Activated CD4-positive, alpha-beta T cell treated with anti-CD3 and anti-CD28 coated beads, Interleukin-2, amount 10 ng/mL, durations not matched to agents 24 days and 14 days (primary cell): ENCODE measurements around the gene PTBP2. TPM values are rescaled to one million over a fixed set of nuclear protein-coding genes. Genes with fewer than 3 reads are reported as not detected.

Experiments
- DNase-seq: peaks from one replicate; pipeline ENCODE4 v3.0.0; 2022
- H3K27ac Mint-ChIP-seq: one replicate; pipeline ENCODE4 v1.8.0; 2022; ENCODE audit warnings: mild to moderate bottlenecking, mixed read lengths
- H3K27me3 Mint-ChIP-seq: one replicate; pipeline ENCODE4 v1.8.0; 2022; ENCODE audit warnings: mixed read lengths
- H3K36me3 Mint-ChIP-seq: one replicate; pipeline ENCODE4 v1.8.0; 2022; ENCODE audit warnings: low read depth, mild to moderate bottlenecking, mixed read lengths
- H3K4me1 Mint-ChIP-seq: one replicate; pipeline ENCODE4 v1.8.0; 2021; ENCODE audit warnings: mixed read lengths
- H3K4me3 Mint-ChIP-seq: one replicate; pipeline ENCODE4 v1.8.0; 2022; ENCODE audit warnings: mild to moderate bottlenecking, moderate library complexity, mixed read lengths
- H3K9me3 Mint-ChIP-seq: one replicate; pipeline ENCODE4 v1.8.0; 2021; ENCODE audit warnings: mixed read lengths
- intact Hi-C: fragments of 100-400 bp; cut with micrococcal nuclease; formaldehyde crosslinking; loops from one replicate; pipeline ENCODE4 v1.15.1; 2023
- total RNA-seq: library from RNA; stranded (reverse); gene quantifications from 2 replicates; pipeline ENCODE4 v1.2.3, GENCODE V29; 2022

Gene PTBP2
- 15.6 and 16.2 TPM in 2 replicates for total RNA-seq

GRCh38 chr1:96721416-96722160, at the start of gene PTBP2:
Gene PTBP2 (plus strand): TSS chr1:96721784. CDS start chr1:96721865, 81 bp downstream.
- H3K36me3 Mint-ChIP-seq: peaks cover 22% of the 10 kb centered on the region
- peaks cover 3% of the 10 kb centered on the region for H3K9me3 Mint-ChIP-seq
- peak; percentile 95 for DNase-seq
- peaks cover 20% of the 10 kb centered on the region for H3K4me1 Mint-ChIP-seq
- intact Hi-C loops: loop anchor here (5.0 to 10.0 kb wide), 2 partner anchors 359 to 1193 kb away; no protein-coding TSS in a partner anchor
- peak within 1 kb of the TSS; percentile 93 for H3K27ac Mint-ChIP-seq
- H3K27me3 Mint-ChIP-seq: peaks cover 7% of the 10 kb centered on the region
- peak within 1 kb of the TSS; percentile 97 for H3K4me3 Mint-ChIP-seq

- intact Hi-C loops: no loop called here
Measured at GRCh38 chr1:96674915-96675314, 46.7 kb upstream of the PTBP2 start.

GRCh38 chr1:96682056-96682455, 39.5 kb upstream of the PTBP2 start:
- Mint-ChIP-seq H3K36me3 (no peaks in the 10 kb centered on the region), H3K4me3 (no peak overlapping the region), H3K27ac (no peak overlapping the region), H3K27me3 (no peaks in the 10 kb centered on the region), H3K4me1 (no peaks in the 10 kb centered on the region), H3K9me3 (peaks cover 3% of the 10 kb centered on the region)
- intact Hi-C loops: no loop called here
- no peak for DNase-seq

More at GRCh38 chr1:96674915-96675314, 46.7 kb upstream of the PTBP2 start:
- H3K27me3 Mint-ChIP-seq: no peaks in the 10 kb centered on the region
- no peak overlapping the region for H3K4me3 Mint-ChIP-seq
- H3K36me3 Mint-ChIP-seq: no peaks in the 10 kb centered on the region
- H3K27ac Mint-ChIP-seq: no peak overlapping the region
- H3K4me1 Mint-ChIP-seq: no peaks in the 10 kb centered on the region
- DNase-seq: no peak
- H3K9me3 Mint-ChIP-seq: peaks cover 12% of the 10 kb centered on the region

- H3K36me3 Mint-ChIP-seq: no peaks in the 10 kb centered on the region
- no peaks in the 10 kb centered on the region for H3K4me1 Mint-ChIP-seq
- no peak overlapping the region for H3K4me3 Mint-ChIP-seq
- H3K27me3 Mint-ChIP-seq: no peaks in the 10 kb centered on the region
- no peak overlapping the region for H3K27ac Mint-ChIP-seq
- no peak for DNase-seq
- H3K9me3 Mint-ChIP-seq: peaks cover 3% of the 10 kb centered on the region
- intact Hi-C loops: no loop called here
Measured at GRCh38 chr1:96683931-96684330, 37.7 kb upstream of the PTBP2 start.

GRCh38 chr1:96684744-96685143, 36.8 kb upstream of the PTBP2 start:
- Mint-ChIP-seq H3K9me3 (peaks cover 3% of the 10 kb centered on the region), H3K27me3 (no peaks in the 10 kb centered on the region), H3K4me1 (no peaks in the 10 kb centered on the region), H3K4me3 (no peak overlapping the region), H3K36me3 (no peaks in the 10 kb centered on the region), H3K27ac (no peak overlapping the region)
- DNase-seq: no peak
- intact Hi-C loops: no loop called here

GRCh38 chr1:96688767-96689166, 32.8 kb upstream of the PTBP2 start:
- Mint-ChIP-seq H3K4me1 (no peaks in the 10 kb centered on the region), H3K27me3 (no peaks in the 10 kb centered on the region), H3K36me3 (no peaks in the 10 kb centered on the region), H3K9me3 (no peaks in the 10 kb centered on the region), H3K4me3 (no peak overlapping the region), H3K27ac (no peak overlapping the region)
- DNase-seq: no peak
- intact Hi-C loops: no loop called here

GRCh38 chr1:96695954-96696353, 25.6 kb upstream of the PTBP2 start:
- intact Hi-C loops: no loop called here
- no peaks in the 10 kb centered on the region for H3K27me3 Mint-ChIP-seq
- H3K9me3 Mint-ChIP-seq: no peaks in the 10 kb centered on the region
- H3K36me3 Mint-ChIP-seq: no peaks in the 10 kb centered on the region
- no peak for DNase-seq
- H3K4me3 Mint-ChIP-seq: no peak overlapping the region
- no peaks in the 10 kb centered on the region for H3K4me1 Mint-ChIP-seq
- no peak overlapping the region for H3K27ac Mint-ChIP-seq

GRCh38 chr1:96698342-96698983, 23.1 kb upstream of the PTBP2 start:
- Mint-ChIP-seq H3K27me3 (no peaks in the 10 kb centered on the region), H3K4me3 (no peak overlapping the region), H3K36me3 (no peaks in the 10 kb centered on the region), H3K4me1 (no peaks in the 10 kb centered on the region), H3K9me3 (no peaks in the 10 kb centered on the region), H3K27ac (no peak overlapping the region)
- DNase-seq: no peak
- intact Hi-C loops: no loop called here

- H3K4me3 Mint-ChIP-seq: no peak overlapping the region
- intact Hi-C loops: no loop called here
- H3K27me3 Mint-ChIP-seq: peaks cover 2% of the 10 kb centered on the region
- no peak overlapping the region for H3K27ac Mint-ChIP-seq
- no peaks in the 10 kb centered on the region for H3K36me3 Mint-ChIP-seq
- DNase-seq: no peak
- no peaks in the 10 kb centered on the region for H3K9me3 Mint-ChIP-seq
- H3K4me1 Mint-ChIP-seq: no peaks in the 10 kb centered on the region
Measured at GRCh38 chr1:96703186-96703585, 18.4 kb upstream of the PTBP2 start.

GRCh38 chr1:96707023-96707422, 14.6 kb upstream of the PTBP2 start:
- H3K9me3 Mint-ChIP-seq: no peaks in the 10 kb centered on the region
- intact Hi-C loops: no loop called here
- H3K27me3 Mint-ChIP-seq: peaks cover 5% of the 10 kb centered on the region
- H3K4me3 Mint-ChIP-seq: no peak overlapping the region
- no peak for DNase-seq
- no peaks in the 10 kb centered on the region for H3K4me1 Mint-ChIP-seq
- H3K27ac Mint-ChIP-seq: no peak overlapping the region
- H3K36me3 Mint-ChIP-seq: no peaks in the 10 kb centered on the region

- intact Hi-C loops: no loop called here
- no peak overlapping the region for H3K27ac Mint-ChIP-seq
- no peaks in the 10 kb centered on the region for H3K36me3 Mint-ChIP-seq
- no peak for DNase-seq
- no peak overlapping the region for H3K4me3 Mint-ChIP-seq
- no peaks in the 10 kb centered on the region for H3K9me3 Mint-ChIP-seq
- no peaks in the 10 kb centered on the region for H3K4me1 Mint-ChIP-seq
- H3K27me3 Mint-ChIP-seq: peaks cover 12% of the 10 kb centered on the region
Measured at GRCh38 chr1:96708482-96708881, 13.1 kb upstream of the PTBP2 start.

GRCh38 chr1:96710708-96711477, 10.7 kb upstream of the PTBP2 start:
- H3K27ac Mint-ChIP-seq: no peak overlapping the region
- H3K36me3 Mint-ChIP-seq: no peaks in the 10 kb centered on the region
- no peaks in the 10 kb centered on the region for H3K4me1 Mint-ChIP-seq
- no peak overlapping the region for H3K4me3 Mint-ChIP-seq
- H3K27me3 Mint-ChIP-seq: peaks cover 20% of the 10 kb centered on the region
- DNase-seq: no peak
- intact Hi-C loops: no loop called here
- H3K9me3 Mint-ChIP-seq: no peaks in the 10 kb centered on the region

GRCh38 chr1:96713649-96714048, 7.9 kb upstream of the PTBP2 start:
- H3K36me3 Mint-ChIP-seq: no peaks in the 10 kb centered on the region
- no peak overlapping the region for H3K4me3 Mint-ChIP-seq
- no peak for DNase-seq
- peaks cover 28% of the 10 kb centered on the region for H3K27me3 Mint-ChIP-seq
- no peaks in the 10 kb centered on the region for H3K9me3 Mint-ChIP-seq
- no peaks in the 10 kb centered on the region for H3K4me1 Mint-ChIP-seq
- intact Hi-C loops: no loop called here
- no peak overlapping the region for H3K27ac Mint-ChIP-seq

- H3K36me3 Mint-ChIP-seq: no peaks in the 10 kb centered on the region
- H3K27ac Mint-ChIP-seq: no peak overlapping the region
- DNase-seq: no peak
- no peak overlapping the region for H3K4me3 Mint-ChIP-seq
- intact Hi-C loops: no loop called here
- H3K4me1 Mint-ChIP-seq: no peaks in the 10 kb centered on the region
- no peaks in the 10 kb centered on the region for H3K9me3 Mint-ChIP-seq
- H3K27me3 Mint-ChIP-seq: peaks cover 29% of the 10 kb centered on the region
Measured at GRCh38 chr1:96714881-96715280, 6.7 kb upstream of the PTBP2 start.
